SH-SY5Y (cell line): Measurements from ENCODE around the gene STH.

Source experiments
- GATA2 ChIP-seq: IDR thresholded peaks from 2 replicates; pipeline ENCODE4 v1.6.1; 2011; ENCODE audit warnings: mild to moderate bottlenecking, low read depth, low read length
- GATA3 ChIP-seq: IDR thresholded peaks from 2 replicates; pipeline ENCODE4 v1.6.1; 2011; ENCODE audit warnings: low read depth, mild to moderate bottlenecking, low read length, moderate library complexity

STH gene

DNA sequence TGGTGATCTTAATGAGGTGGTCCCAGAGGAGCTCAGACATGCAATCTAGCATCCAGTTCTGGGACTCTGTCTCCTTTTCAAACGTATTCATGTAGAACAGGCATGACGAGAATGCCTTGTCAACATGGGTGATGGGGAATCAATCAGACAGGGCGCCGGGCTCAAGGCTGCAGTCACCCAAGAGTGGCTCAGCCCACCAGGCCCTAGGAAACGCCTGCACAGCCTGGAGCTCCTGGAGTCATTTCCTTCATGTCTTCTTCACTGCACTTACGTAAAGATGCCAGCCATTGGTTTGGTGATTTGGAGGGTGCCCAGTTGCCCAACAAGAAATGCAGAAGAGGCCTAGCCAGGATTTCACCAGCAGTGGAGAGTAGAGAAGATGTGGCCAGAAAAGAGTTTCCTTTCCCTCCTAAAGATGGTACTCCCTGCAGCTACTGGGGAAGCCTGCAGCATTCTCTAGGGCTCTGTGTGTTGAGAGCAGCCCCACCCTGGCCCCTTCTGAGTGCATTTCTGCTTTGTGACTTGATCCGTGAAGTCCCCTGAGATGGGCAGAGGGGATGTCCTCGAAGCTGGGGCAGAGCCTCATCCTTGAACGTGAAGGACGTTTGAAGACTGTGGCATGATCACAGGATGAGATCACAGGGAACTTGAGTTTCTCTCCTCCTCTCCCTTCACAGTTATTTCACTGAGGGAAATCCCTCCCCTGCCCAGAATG, 24.0 kb upstream of the STH start:
- no peak for TF ChIP-seq GATA2
- no peak for TF ChIP-seq GATA3

DNA sequence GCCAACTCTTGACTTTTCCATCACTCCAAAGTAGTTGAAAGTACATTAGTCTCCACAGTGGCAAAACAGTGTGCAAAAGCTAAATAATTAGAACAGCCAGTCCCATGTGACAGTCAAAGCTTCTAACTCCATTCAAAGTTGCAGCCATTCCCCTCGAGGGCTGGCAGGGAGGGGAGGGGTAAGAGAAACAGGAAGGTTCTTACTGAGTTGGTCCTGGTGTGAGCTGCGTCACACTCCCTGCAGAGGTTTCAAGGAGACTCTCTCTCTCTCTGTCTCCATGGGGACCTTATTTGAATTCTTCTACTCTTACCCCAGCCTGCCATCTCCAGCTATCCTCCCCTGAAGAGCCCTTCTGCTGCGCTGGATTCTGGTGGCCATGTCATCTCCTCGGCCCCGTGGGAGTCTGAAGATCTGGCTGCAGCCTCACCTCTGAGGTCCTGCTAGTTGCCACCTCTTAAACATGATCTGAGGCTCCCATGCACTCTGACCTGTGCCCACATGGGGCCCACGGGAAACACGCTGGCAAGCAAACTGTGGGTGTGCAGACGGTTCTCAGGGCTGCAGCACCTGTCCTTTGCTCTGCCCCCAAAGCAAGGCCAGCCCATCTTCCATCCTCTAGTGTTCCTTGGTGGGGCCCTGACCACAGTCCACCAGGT, 23.3 kb upstream of the STH start:
- TF ChIP-seq GATA3 = no peak
- TF ChIP-seq GATA2 = no peak

DNA sequence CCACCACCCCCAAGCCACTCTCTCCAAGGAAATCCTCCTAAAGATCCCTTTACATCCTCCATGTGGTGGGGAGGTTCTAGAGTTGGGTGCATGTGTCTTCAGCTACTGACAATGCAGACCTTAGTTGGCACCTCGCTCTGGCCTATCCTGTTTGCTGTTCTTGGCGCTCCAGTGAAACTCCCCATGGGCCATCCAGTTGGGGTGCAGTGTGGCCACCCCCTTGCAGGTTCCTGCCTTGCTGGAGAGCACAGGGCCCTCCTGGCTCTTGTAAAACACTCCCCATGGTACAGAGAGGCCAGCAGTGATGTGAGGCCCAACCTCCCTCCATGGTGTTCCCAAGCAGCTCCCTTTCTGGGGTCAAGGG, 22.7 kb upstream of the STH start:
- TF ChIP-seq GATA3 (no peak), GATA2 (no peak)

DNA sequence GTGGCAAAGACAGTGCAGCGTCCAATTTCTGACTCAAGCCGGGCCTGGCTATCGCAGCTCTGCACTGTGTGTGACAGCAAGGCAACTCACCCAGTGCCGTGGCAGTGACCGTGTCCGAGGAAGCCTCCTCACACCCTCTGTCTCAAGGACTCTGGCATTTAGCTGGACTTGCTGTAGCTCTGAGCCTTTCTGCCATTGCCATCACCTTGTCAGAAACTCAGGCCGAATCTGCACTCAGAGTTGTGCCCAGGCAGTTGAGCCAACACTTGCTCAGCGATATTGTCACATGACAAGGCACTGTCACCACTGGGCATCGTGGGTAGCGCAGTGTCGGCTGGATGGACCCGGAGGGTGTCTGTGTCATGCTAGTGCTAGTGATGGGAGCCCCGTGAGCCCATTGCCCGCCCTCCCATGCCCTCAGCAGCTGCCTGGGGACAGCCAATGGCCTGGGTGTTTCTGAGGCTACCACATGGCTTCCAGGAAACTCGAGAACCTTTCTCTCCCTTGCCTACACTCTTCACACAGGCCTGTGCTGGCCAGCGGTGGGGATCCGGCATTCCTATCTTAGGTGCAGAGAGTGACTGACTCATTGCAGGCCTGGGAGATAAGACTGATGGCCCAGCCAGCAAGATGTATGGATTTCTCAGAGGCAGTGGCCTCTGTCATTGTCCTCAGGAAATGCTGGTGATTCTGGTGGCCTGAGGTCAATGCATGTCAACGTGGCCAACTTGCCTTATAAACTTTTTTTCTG, 22.1 kb upstream of the STH start:
- no peak for TF ChIP-seq GATA2
- TF ChIP-seq GATA3 = no peak

DNA sequence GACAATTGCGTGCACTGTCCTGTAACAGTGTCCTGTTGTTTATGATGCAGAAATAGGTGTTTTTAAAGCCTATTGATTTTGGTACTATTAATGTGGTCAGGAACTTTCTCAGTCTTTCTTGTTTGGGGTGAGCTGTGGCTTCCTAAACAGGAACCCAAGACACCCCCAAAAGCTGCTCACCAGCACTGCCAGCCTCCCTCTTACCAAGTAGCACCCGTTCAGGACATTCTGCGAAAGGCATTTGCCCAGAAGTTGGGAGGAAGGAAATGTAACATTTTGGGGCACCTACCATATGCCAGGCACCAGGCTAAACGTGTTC, 21.6 kb upstream of the STH start:
- TF ChIP-seq GATA3 (no peak), GATA2 (no peak)

DNA sequence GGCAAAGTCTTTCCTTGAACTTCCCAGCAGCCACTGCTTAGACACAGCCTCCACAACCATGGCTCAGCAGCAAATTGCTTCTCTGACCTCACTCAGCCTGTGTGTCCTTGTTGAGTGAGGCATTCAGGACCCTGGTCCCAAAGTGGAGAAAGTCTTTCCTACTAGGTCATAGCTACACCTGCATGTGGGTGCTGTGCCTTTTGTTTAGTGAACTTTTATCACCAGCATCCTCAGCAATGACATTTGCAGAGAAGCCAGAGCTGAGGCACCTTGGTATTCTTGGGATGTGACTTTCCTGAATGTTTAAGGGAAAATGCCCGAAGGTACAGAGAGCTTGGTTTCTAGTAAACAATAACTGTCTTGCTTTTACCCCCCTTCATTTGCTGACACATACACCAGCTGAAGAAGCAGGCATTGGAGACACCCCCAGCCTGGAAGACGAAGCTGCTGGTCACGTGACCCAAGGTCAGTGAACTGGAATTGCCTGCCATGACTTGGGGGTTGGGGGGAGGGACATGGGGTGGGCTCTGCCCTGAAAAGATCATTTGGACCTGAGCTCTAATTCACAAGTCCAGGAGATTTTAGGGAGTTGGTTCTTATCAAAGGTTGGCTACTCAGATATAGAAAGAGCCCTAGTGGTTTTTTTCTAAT, 20.9 kb upstream of the STH start:
- no peak for TF ChIP-seq GATA2
- no peak for TF ChIP-seq GATA3

DNA sequence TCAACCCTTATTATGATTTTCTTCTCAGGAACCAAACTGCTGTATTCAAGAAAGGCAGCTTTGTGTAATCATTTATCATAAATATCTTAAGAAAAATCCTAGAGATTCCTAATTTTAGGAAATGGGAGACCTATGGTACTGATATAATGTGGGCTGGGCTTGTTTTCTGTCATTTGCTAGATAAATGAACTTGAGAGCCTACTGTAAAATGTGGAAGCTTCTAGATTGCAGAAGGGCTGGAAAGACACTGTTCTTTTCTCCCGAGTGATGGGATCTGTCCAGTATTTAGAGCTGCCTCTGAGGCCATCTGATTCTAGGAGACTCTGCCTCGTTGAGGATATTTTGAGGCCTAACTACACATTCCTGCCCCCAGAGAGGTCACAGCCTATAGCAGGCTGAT, 19.9 kb upstream of the STH start:
- no peak for TF ChIP-seq GATA2
- TF ChIP-seq GATA3 = no peak

DNA sequence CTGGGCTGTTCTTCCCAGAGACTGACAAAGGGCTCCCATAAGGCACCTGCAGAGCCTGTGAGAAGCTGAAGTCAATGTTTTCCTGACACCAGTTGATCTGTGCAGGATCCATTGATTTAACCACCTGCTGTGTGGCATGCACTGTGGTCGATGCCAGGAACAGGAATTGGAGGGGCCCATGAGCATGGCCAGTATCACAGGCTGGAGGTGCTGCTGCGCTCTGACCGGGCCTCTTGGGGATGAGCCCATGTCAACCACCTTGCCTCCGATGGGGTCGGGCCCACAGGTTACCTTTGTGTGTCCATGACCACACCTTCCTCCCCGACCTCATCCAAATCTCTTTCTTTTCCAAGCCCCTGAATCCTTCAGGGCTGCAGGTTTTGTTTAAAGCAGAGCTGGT, 18.2 kb upstream of the STH start:
- TF ChIP-seq GATA2 (no peak), GATA3 (no peak)

DNA sequence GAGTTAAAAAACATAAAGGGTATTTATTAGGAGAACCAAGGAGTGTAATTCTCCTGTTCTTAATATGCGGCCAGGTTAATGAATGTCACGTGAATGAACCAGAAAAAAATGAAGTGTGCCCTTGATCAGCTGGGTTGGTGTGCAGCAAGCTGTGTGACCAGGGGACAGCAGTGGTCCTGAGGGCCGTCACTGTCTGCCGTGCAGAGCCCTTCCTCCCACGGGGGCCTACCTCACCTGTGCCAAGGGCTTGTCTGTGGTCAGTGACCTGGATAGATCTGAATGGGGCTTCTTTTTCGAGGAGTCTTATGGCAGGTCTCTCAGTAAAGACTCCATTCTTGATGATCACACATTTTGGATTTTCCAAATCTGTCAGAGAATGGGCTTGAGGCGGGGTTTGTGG, 17.7 kb upstream of the STH start:
- TF ChIP-seq GATA2 (no peak), GATA3 (no peak)

DNA sequence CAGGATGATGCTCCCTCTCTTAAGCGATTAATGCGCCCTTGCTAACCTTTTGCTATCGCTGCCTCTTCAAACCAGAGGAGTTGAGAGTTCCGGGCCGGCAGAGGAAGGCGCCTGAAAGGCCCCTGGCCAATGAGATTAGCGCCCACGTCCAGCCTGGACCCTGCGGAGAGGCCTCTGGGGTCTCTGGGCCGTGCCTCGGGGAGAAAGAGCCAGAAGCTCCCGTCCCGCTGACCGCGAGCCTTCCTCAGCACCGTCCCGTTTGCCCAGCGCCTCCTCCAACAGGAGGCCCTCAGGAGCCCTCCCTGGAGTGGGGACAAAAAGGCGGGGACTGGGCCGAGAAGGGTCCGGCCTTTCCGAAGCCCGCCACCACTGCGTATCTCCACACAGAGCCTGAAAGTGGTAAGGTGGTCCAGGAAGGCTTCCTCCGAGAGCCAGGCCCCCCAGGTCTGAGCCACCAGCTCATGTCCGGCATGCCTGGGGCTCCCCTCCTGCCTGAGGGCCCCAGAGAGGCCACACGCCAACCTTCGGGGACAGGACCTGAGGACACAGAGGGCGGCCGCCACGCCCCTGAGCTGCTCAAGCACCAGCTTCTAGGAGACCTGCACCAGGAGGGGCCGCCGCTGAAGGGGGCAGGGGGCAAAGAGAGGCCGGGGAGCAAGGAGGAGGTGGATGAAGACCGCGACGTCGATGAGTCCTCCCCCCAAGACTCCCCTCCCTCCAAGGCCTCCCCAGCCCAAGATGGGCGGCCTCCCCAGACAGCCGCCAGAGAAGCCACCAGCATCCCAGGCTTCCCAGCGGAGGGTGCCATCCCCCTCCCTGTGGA, 16.0 kb upstream of the STH start:
- TF ChIP-seq GATA2 (no peak), GATA3 (no peak)

DNA sequence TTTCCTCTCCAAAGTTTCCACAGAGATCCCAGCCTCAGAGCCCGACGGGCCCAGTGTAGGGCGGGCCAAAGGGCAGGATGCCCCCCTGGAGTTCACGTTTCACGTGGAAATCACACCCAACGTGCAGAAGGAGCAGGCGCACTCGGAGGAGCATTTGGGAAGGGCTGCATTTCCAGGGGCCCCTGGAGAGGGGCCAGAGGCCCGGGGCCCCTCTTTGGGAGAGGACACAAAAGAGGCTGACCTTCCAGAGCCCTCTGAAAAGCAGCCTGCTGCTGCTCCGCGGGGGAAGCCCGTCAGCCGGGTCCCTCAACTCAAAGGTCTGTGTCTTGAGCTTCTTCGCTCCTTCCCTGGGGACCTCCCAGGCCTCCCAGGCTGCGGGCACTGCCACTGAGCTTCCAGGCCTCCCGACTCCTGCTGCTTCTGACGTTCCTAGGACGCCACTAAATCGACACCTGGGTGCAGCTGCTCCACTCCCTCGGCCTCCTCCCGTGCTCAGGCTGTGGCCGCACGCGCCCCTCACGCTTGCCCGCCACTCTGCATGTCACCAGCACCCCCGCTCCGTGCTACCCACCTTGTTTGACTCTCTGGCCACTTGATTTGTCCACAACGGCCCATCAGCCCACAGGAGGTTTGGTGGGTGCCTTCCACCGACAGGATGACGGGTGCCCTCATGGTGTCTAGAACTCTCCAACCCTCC, 15.3 kb upstream of the STH start:
- no peak for TF ChIP-seq GATA3
- no peak for TF ChIP-seq GATA2

DNA sequence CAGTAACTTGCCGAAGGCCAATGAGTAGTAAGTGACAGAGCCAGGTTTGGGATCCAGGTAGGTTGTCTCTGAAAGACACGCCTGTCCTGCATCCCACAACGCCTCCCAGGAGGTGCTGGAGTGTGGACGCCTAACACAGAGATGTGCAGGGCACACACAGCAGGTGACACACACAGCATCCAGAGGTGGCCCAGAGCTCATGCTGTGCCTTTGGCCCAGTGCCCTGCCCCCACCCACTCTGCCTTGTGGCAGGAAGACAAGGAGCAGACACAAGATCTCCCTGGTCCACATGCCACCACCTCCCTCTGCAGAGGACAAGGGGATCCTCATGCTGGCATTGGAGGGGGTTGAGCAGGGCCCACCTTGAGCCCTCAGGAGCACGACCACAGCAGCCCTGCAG, 14.7 kb upstream of the STH start:
- TF ChIP-seq GATA3 (no peak), GATA2 (no peak)

DNA sequence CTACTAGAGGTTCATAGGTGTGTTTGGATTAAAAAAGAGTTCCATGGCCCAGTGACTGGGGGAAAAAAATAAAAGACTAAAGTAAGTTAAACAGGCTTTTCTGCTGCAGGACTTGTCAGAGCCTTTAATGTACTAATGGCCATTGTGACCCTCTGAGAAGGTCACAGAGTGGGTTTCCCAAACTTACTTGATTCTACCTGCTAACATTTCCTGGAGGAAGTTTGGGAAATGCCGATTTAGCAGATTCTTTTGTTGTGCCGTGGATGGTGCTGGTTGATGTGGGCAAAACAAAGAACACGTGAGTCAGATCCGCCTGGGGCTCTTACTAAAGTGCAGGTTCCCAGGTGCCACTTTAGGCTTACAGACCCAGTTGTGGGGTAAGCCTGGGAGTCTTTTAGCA, 13.6 kb upstream of the STH start:
- TF ChIP-seq GATA3 (no peak), GATA2 (no peak)
